ENCODE results near the gene ZBTB2.

DNA sequence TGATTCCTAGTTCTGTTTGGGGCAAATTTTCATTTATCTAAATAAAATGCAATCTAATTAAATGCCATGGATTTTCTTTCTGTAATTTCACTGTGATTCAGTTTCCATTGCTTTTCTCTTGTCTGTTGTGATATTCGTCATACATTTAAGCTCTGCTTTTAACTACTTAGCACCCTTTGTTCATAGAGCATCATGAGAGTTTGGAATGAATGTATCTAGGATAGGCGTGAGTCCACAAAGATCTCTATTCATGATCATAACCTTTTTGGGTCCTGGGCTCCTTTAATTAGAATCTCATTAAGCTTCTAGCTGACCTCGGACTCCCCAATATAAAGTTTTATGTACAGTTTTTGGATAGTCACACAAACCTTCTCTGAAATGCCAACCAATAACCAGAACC lies 32.9 kb downstream of the ZBTB2 start:
- TF ChIP-seq, protein P1, sequence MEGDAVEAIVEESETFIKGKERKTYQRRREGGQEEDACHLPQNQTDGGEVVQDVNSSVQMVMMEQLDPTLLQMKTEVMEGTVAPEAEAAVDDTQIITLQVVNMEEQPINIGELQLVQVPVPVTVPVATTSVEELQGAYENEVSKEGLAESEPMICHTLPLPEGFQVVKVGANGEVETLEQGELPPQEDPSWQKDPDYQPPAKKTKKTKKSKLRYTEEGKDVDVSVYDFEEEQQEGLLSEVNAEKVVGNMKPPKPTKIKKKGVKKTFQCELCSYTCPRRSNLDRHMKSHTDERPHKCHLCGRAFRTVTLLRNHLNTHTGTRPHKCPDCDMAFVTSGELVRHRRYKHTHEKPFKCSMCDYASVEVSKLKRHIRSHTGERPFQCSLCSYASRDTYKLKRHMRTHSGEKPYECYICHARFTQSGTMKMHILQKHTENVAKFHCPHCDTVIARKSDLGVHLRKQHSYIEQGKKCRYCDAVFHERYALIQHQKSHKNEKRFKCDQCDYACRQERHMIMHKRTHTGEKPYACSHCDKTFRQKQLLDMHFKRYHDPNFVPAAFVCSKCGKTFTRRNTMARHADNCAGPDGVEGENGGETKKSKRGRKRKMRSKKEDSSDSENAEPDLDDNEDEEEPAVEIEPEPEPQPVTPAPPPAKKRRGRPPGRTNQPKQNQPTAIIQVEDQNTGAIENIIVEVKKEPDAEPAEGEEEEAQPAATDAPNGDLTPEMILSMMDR (IDR thresholded peaks at IDR 0.05; ENCODE audit: extremely low read depth in 1 of 2, insufficient read depth in 1 of 2, low read depth in 1 of 2, low read length in 2 of 2), result no peak
- TF ChIP-seq POLR2A (IDR thresholded peaks at IDR 0.05; ENCODE audit: low read depth, low read length), result no peak
- no peak for TF ChIP-seq POLR2AphosphoS5 (IDR thresholded peaks at IDR 0.05; ENCODE audit: insufficient read depth, low read depth, low read length)
- TF ChIP-seq EZH2 (IDR thresholded peaks at IDR 0.05; ENCODE audit: borderline replicate concordance, low read depth, low read length, severe bottlenecking), result no peak
- TF ChIP-seq, protein P2, sequence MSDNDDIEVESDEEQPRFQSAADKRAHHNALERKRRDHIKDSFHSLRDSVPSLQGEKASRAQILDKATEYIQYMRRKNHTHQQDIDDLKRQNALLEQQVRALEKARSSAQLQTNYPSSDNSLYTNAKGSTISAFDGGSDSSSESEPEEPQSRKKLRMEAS (IDR thresholded peaks at IDR 0.05; ENCODE audit: insufficient read depth, insufficient read length), result no peak
- TF ChIP-seq MYC (IDR thresholded peaks at IDR 0.05; ENCODE audit: low read depth, low read length), result no peak
- TF ChIP-seq GATA2 (IDR thresholded peaks at IDR 0.05; ENCODE audit: insufficient read depth, insufficient read length, low read depth, low read length), result no peak
- TF ChIP-seq JUN (IDR thresholded peaks at IDR 0.05; ENCODE audit: borderline replicate concordance, insufficient read depth, insufficient read length, low read depth), result no peak
